T-helper 9 cell (primary cell): ENCODE data around the gene ITGB7.
"Not testable (repeated sequence)": the region's sequence is repeated elsewhere in the genome, so short reads cannot be mapped to it uniquely, and the experiment has no call there.

ENCODE experiments used
- DNase-seq: peaks from one replicate; pipeline ENCODE4 v3.0.0-alpha.2; 2020

The ITGB7 gene

DNA sequence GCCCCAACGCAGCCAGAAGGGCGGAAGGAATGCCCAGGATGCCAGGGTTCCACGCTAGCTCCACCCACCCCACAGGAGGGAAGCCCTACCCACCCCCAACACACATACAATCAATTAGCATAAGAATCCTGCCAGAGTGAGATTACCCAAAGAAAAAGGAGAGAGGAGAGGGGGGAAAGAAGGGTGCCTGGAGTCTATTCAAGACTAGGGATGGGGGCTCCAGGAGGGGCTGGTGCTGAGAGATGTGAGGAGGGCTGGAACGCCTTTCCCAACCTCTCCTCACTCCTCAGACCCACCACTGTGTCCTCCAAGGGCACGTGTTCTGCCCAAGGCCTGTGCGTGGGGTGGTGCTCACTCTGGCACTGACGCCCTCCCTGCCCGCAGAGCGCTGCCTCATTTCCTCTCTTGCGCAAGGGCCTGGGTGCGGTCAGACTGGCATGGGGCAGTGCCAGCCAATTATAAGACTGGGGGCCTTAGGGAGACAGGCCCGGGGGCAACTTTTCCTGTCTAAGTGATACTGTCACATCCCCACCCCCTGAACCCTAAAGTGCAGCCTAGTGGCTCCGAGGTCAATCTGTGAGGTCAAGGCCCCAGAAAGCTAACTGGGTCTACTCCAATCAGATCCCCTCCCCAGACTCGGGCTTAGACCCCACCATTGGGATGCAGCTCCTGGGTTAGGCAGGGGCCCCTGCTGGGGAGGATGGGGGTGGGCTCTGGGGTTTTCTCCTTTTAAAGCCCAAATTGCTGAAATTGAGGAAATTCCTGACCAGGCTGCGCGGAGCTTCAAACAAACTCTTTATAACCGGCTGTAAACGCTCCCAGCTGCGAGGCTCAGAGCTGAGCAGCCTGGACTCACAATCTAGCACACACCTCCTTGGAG, 10.2 kb upstream of the ITGB7 start:
- peak; percentile 38 for DNase-seq

DNA sequence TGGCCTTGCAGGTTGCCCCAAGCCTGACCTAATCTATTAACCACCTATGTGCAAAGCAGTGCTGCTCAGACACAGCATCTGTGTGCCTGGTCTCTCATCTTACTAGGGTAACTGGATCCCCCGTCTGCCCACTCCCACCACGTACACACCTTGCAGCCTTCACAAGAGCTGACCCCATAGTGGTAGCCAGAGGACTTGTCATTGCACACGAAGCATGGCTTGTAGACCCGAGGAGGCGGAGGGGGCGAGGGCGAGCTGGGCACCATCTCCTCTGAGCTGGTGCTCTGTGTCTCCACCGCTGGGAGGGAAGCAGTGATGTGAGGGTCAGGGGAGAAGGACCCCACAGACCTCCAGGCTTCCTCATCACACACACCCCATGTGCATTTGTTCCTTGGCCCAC, 8.4 kb upstream of the ITGB7 start:
- no peak for DNase-seq

DNA sequence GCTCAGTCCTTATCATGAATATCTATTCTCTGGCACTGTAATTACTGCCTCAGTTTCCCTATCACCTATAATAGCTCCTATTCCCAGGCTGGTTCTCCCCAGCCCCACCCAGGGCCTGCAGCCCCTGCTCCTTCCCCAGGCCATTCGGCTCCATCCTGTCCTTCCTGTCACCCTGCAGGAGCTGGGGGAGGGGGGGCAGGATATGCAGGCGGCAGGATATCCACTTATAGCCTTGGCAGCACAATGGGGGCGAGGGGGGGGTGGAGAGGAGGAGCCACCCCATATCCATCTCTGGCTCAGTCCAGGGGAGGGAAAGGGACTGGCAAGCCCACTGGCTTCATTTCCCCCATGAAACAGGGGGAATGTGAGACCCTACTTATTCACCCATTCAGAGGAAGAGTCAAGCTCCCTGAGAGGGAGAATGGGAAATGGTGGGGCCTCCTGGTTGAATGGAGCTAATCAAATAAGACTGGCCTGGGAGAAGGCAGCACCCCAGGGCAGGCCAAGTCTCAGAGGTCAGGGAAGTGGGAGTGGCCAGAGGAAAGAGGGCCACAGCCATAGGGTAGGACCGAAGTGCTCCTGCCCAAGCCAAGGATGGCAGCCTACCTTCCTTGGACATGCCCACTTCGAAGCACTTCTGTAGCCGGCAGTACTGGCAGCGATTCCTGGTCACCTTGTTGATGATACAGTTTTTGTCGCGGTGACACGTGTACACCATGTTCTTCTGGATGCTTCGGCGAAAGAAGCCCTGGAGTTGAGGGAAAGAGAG, 7.8 kb upstream of the ITGB7 start:
- DNase-seq = no peak

DNA sequence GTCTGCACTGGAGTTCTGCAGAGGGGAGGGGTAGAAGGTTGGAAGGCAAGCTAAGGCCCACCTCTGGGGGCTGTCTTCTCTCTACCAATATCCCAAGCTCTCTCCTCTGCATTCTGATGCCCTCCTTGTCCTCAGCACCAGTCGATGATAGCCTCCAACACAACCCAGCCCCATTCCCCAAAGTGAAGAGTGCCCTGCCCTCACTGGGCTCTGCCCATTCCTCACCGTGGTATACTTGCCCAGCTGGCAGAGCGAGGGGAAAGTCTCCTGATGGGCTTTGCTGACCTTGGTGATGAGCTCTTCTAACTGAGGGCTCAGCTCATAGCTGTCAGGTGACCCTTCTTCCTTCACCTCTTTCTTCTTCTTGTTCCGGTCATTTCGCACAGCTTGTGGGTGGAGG, 7.2 kb upstream of the ITGB7 start:
- DNase-seq = no peak

DNA sequence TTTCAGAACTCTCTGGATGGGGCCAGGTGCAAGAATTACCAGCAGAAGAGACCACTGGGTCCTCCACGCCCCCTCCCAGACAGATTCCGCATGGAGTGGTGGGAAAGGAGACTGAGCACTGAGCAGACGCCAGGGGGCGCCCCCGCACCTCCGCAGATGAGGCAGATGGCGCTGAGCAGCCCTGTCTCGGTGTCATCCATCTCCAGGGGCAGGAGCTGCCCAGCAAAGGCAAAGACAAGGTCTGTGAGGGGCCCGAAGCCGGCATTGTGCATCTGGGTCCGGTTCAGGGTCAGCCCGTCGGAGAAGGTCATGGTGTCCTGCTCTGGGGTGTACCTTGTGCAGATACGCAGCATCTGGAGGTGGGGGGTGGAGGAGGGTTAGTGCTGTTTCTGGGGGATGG, 6.3 kb upstream of the ITGB7 start:
- peak; percentile 84 for DNase-seq

DNA sequence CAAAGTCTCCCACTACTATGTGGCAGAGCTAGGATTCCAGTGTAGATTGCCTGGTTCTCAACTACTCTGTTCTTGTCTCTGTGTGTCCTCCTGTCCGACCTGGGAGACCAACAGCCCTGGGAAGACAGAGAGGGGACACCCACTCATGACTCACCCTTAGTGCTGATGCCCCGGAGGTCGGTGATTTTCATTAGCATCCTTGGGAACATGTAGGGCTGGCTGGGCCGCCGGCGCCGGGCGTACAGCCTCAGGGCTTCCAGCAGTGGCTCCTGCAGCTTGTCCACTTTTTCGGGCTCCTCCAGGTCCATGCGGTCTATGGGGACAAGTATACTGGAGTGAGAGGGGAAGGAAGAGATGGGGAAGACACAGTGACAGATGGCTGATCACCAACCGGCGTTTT, 5.9 kb upstream of the ITGB7 start:
- DNase-seq = no peak

DNA sequence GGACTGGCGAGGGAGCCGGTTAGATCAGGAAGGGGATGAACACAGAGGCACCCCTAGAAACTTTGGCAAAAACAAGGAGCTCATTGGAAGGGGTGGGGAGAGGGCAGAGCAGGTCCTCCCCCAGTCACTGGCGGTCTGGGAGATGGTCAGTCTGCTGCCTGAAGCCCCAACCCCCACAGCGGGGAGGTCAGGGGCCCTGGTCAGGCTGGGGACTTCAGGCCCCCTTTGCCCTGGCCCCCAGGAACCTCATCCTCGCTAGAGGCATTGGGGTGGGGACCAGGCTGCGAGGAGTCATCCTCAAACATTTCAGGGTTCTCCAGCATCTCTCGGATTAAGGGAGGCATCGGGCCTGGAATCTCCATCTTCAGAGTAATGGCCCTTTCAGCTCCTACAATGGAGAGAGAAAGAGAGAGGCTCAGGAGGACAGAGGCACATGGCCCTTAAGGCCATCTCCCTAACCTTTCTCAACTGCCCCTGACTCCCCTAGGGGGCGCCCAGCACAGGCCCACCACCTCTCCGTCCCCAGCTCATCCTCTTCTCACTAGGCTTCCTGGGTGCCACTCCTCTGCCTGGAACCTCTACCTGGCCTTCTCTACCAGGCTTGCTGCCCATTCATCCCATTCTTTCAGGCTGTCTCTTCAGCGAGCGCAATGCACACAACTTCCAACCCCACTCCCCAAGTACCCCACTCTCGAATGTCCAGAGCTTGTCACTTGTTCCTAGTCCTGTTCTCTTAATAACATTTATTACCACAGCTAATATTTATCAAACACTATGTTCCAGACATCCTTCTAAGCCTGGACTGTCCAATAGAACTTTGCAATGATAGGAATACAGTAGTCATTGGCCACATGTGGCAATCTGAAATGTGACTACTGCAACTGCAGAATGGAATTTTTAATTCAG, 4.7 kb upstream of the ITGB7 start:
- no peak for DNase-seq

DNA sequence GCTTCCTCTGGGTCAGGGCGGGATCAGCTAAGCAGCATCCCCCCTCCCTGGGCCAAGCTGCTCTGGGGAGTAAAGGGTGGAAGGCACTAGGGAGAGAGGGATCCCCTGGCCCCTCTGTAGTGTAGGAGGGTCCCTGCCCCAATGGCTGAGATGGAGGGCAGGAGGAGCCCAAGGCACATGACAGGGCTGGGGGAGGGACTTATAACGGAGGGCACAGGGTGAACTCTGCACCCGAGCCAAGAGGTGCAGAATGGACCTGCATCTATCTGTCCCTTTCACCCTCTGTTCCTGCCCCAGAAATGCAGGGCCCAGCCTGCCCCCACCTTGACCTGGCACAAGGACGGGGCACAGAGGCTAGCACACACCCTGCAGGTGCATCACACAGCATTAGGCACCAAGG, 3.8 kb upstream of the ITGB7 start:
- DNase-seq = no peak

DNA sequence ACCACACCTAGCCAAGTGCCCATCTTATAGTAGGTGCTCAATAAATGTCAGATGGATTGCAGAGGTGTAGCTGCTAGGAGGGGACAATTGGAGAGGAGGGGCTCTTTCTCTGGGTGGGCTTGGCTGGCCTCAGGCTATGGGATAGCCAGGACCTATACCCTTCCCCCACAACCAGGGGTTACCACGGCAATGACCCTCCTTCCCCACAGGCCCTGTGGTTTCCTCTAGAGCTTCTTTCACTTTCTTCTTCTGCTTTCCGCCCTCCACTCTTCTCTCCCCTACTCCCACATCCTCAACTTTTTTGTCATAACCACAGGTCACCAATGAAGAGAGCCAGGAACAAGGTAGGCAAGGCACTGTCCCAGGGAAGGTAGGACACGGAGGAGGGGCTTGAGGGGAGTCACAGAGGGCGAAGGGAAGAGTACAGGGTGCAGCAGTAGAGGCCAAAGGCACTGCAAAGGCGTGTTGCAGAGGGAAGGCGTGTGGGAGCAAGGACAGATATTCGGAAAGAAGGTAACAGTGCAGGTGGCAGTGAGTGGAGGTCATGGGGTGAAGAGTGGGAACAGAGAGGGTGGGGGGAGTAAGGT, 1.9 kb upstream of the ITGB7 start:
- no peak for DNase-seq

DNA sequence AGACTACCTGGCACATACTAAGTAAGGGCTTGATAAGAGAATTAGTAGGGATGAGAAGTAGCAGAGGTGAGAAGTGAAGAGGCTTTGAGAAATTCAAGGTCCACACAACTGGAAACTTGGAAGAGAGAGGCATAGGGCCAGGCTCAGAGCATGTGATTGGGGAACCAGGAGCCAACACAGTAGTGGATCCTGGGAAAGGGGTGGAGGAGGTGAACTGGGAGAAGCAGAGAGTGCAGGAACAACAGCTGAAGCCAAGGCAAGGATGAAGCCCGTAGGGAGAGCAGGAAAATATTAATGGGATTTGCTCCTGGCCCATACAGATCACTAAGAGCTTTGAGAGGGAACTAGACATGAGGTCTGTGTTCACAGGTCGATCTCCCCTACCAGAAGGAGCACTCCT, 1.4 kb upstream of the ITGB7 start:
- DNase-seq = no peak

DNA sequence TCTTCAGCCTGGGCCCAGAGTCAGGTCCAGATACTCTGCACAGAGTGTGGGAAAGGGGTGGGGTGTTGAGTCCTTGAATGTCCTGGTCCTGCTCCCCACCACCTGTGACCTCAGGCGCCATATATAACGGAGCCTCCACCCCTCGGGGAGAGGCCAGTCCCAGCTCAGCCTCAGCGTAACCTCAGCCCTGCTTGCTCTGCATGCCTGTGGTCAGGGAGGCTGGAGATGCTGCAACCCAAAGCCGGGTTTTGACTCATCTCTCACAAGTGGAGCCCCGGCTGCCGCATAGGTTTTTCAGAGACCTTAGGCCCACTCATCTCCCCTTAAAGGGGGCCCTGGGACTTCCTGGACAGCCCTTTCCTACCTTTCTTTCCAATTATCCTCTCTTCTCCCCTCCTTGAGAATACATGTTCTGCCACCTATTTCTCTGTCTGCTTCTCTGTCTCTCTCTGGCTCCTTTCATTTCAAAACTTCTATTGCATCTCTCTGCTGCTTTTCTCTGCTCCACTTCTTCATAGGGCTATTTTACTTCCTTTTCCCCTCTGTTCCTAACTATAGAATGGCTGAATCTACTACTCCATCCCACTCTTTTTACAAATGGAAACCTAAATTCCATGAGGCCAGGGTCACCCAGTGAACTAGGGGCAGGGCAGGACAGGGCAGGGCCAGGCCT, 1.2 kb downstream of the ITGB7 start:
- DNase-seq = peak; percentile 39

DNA sequence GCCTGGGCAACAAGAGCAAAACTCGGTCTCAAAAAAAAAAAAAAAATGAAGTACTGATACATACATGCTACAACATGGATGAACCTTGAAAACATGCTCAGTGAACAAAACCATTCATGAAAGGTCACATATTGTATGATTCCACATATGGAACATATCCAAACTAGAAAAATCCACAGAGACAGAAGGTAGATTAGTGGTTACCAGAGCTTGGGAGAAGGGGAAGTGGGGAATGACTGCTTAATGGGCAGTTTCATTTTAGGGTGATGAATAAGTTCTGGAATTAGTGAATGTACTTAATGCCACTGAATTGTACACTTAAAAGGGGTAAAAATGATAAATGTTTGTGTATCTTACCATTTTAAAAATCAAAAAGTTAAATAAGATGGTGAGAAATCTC, 2.7 kb downstream of the ITGB7 start:
- no peak for DNase-seq

DNA sequence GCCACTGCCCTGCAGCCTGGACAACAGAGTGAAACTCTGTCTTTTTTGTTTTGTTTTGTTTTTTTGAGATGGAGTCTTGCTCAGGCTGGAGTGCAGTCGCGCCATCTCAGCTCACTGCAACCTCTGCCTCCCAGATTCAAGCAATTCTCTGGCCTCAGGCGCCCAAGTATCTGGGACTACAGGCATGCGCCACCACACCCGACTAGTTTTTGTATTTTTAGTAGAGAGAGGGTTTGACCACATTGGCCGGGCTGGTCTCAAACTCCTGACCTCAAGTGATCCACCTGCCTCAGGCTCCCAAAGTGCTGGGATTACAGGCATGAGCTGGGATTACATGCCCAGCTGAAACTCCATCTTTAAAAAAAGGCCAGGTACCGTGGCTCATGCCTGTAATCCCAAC, 4.7 kb downstream of the ITGB7 start:
- DNase-seq = not testable (repeated sequence)

DNA sequence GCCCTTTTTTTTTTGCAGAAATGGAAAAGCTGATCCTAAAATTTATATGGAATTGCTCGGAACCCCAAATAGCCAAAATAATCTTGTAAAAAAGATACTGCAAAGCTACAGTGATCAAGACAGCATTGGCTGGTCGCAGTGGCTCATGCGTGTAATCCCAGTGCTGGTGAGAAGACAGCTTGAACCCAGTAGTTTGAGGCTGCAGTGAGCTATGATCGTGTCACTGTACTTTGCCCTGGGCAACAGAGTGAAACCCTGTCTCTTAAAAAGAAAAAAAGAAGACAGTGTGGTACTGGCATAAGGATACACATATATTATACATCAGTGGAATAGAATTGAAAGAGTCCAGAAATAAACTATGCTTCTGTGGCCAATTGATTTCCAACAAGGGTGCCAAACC, 5.4 kb downstream of the ITGB7 start:
- no peak for DNase-seq

DNA sequence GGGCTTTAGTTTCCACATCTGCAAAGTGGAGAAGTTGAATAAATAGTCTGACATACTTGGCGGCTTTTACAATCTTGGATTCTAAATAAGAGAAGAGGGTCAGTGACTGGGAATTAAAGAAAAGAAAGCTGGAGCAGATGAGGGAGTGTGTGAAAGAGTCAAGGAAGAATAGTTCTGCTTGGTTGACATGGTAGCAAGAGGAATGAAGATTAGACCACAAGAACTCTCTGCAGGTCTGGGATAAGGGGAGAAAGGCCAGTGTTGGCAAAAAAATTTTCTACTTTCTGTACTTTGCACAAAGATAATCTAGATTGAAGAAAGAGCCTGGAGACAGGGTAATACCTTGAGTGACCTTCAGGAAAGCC, 5.9 kb downstream of the ITGB7 start:
- DNase-seq = no peak

DNA sequence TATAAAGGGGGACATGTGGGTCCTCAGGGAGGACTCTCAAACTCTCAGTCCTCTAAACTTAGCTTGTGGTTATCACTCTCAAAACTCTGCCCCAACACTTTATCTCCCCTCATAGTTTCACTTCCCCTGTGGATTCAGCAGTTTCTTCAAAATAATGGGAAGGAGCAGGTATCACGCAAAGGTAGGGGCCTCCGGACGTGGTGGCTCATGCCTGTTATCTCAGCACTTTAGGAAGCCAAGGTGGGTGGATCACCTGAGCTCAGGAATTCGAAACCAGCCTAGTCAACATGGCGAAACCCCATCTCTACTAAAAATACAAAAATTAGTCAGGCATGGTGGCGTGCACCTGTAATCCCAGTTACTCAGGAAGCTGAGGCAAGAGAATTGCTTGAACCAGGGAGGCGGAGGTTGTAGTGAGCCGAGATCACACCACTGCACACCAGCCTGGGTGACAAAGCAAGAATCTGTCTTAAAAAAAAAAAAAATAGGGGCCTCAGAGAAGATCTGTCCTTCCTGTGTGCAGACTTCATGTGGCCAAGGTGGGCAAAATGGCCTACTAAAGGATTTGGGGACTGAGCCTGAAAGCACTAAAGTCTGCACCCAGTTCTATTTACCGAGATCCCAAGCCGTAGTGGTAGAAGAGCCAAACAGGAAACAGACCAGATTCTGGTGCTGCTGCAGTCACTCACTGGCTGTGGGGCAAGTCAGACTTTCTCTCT, 6.4 kb downstream of the ITGB7 start:
- no peak for DNase-seq

DNA sequence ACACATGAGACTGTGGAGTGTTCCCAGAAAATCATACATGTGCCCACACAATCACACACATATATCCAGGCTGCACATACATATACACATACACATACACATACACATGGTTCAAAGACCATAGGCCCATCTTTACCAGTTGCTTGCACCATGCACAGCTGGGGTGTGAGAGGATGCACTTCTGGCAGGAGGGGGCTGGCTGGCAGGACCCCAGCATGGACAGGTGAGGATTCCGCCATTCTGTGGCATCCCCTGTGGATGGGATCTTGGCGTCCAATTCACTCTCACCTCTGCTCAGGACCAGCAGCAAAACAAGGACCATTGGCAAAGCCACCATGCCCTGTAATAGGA, 7.0 kb downstream of the ITGB7 start:
- no peak for DNase-seq

DNA sequence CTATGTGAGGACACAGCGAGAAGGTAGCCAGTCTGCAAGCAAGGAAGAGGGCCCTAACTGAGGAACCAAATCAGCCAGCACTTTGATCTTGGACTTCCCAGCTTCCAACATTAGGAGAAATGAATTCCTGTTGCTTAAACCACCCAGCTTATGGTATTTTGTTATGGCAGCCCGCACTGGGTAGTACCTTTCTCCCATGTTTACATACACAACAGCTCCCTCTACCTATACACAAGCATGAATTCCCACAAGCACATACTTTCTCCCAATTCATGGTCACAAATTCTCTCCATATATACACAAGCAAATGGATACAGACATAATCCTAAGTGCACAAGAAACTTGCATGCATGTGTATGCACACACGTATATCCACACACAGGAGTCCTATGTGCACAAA, 7.4 kb downstream of the ITGB7 start:
- DNase-seq = no peak

DNA sequence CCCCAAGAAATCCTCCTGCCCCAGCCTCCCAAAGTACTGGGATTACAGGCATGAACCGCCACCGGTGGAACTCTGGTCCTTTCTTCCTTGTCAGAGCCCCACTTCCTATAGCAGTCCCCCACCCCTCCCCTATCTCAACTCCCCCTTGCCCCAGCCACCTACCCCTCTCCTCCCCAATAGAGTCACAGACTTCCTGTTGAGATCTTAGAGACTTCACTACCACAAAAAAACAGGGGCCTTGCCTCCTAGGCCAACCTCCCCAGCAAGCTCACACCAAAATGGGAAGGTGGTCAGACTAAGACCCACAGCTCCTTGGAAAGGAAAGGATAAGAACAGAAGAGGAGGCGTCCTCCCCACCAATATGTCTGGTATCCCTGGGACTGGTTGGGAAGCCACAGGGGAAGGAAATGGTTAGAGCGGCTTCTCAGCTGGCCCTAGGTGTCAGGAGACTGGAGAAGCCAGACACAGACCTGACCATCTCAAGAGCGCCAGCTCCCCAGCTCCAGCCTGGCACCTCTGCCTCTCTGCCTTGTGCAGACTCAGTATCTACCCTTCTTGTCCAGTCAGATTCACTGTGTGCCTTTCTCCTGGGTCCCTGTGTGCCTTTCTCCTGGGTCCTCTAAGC, 8.5 kb downstream of the ITGB7 start:
- DNase-seq = no peak

DNA sequence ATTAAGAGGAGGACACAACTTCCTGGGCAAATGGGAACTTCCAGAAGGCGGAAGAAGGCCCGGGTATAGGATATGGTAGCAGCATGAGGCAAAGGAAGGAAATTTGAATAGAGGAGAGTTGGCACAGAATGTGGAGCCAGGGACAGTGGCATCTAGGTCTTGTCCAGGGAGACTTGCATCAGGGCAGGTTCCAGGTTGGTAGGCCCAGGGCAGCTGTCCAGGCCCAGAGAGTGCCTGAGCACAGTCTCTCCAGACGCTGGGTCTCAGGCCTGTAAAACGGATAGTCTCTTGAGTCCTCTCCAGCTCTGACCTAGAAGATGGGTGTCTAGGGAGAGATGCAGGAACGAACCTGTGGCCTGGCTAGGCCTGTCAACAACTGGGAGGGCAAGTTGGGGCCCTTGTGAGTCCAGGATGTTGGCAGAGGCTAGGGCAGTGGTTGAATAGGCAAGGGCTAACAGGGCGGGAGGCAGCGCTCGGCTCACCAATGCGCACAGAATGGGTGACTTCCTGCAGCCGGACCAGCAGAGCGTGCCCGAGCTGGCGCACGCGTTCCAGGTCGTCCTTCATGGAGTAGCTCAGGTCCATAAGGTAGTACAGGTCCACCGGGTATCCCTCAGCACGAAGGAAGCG, 9.9 kb downstream of the ITGB7 start:
- DNase-seq = no peak

DNA sequence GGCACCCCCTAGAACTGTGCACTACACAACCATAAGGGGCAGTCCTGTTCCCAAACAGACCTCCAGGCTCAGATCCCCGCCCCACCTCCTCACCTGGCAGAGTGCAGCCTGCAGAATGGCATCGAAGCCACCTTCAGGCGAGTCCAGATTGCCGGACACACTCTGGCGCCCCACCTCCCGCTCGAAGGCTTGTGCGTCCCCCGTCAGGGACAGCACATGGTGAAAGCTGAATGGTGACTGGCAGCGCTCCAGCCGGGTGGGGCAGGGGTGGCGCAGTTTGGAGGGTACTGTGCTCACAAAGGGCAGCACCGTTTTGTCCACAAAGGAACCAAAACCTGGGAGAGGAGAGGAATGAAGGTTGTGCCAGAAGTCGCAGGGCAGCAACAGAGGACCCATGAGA, 10.6 kb downstream of the ITGB7 start:
- no peak for DNase-seq
